Mucosa of stomach (tissue), 1 donor: Measurements from ENCODE around the gene ZNF654.

Experiments used
- H3K27me3 ChIP-seq: one replicate; pipeline ENCODE4 v1.7.0; 2013; ENCODE audit warnings: mild to moderate bottlenecking, low read length; ENCODE audit not compliant: control insufficient read depth, insufficient read depth
- H3K36me3 ChIP-seq: one replicate; pipeline ENCODE4 v1.7.0; 2013; ENCODE audit warnings: low read length; ENCODE audit not compliant: control insufficient read depth, insufficient read depth
- H3K4me1 ChIP-seq: one replicate; pipeline ENCODE4 v1.7.0; 2013; ENCODE audit warnings: mild to moderate bottlenecking, low read length; ENCODE audit not compliant: control insufficient read depth, insufficient read depth
- H3K4me3 ChIP-seq: one replicate; pipeline ENCODE4 v1.7.0; 2013; ENCODE audit warnings: low read length
- H3K9ac ChIP-seq: one replicate; pipeline ENCODE4 v1.7.0; 2013; ENCODE audit warnings: mild to moderate bottlenecking, low read length, moderate library complexity
- H3K9me3 ChIP-seq: one replicate; pipeline ENCODE4 v1.7.0; 2013; ENCODE audit warnings: mild to moderate bottlenecking, low read length, moderate library complexity; ENCODE audit not compliant: control insufficient read depth
- donor health status: Pancreatic carcinoma.

Gene ZNF654

DNA sequence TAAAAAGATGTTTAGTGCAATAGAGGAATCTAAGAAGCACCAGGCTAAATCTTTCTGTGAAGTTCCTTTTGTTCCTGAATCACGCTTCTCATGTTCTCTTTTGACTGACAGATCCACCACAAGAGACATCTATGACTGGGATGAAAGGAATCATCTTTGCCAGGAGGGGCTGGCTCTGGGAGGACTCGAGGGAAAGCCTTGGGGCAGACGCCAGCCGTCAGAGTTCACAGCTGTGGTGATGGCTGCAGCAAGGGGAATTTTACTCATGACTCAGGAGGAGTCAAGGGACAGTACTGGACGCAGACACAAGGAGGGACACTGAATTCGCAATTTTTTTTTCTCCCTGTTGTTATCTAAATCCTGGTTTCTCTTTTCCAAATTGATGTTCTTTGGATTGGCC is 129.4 kb downstream of the ZNF654 start:
- Histone ChIP-seq H3K4me1 (no peaks in the 10 kb centered on the region), H3K27me3 (no peaks in the 10 kb centered on the region), H3K4me3 (no peak overlapping the region)

DNA sequence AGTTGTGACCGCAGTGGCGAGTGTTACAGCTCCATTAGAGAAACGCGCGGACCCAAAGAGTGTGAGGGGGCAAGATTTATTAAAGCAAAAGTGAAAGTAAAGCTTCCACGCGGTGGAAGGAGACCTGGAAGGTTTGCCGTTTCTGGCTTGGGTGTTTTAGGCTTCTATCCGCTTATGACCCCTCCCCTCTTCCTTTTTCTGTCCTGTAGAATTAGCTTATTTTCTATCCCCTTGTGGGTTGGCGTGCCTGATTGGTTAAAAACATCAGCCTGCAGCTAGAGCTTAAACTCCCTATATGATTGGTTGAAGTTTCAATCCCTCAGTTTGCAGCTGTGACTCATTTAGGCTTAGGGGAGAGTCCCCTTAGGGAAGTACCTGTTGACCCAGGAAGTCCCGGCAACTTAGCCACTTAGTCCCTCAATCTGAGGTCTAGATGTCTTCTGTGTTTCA is 130.3 kb downstream of the ZNF654 start:
- Histone ChIP-seq H3K9me3 (no peaks in the 10 kb centered on the region), H3K9ac (no peak overlapping the region), H3K36me3 (no peaks in the 10 kb centered on the region), H3K4me1 (no peaks in the 10 kb centered on the region), H3K27me3 (no peaks in the 10 kb centered on the region), H3K4me3 (no peak overlapping the region)

More for the DNA sequence above, 129.4 kb downstream of the ZNF654 start:
- Histone ChIP-seq H3K9me3 (no peaks in the 10 kb centered on the region), H3K36me3 (no peaks in the 10 kb centered on the region), H3K9ac (no peak overlapping the region)

DNA sequence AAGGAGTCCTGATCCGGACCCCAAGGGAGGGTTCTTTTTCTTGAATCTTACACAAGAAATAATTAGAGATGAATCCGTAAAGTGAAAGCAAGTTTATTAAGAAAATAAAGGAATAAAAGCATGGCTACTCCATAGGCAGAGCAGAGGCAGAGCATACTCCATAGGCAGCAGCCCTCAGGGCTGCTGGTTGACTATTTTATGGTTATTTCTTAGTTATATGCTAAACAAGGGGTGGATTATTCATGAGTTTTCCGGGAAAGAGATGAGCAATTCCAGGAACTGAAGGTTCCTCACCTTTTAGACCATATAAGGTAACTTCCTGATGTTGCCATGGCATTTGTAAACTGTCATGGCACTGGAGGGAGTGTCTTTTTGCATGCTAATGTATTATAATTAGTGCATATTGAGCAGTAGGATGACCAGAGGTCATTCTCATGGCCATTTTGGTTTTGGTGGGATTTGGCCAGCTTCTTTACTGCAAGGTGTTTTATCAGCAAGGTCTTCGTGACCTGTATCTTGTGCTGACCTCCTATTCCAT is 132.9 kb downstream of the ZNF654 start:
- H3K9me3 ChIP-seq: no peaks in the 10 kb centered on the region
- H3K9ac ChIP-seq: no peak overlapping the region
- no peaks in the 10 kb centered on the region for H3K36me3 ChIP-seq
- H3K4me1 ChIP-seq: peaks cover 6% of the 10 kb centered on the region
- no peak overlapping the region for H3K4me3 ChIP-seq
- no peaks in the 10 kb centered on the region for H3K27me3 ChIP-seq

DNA sequence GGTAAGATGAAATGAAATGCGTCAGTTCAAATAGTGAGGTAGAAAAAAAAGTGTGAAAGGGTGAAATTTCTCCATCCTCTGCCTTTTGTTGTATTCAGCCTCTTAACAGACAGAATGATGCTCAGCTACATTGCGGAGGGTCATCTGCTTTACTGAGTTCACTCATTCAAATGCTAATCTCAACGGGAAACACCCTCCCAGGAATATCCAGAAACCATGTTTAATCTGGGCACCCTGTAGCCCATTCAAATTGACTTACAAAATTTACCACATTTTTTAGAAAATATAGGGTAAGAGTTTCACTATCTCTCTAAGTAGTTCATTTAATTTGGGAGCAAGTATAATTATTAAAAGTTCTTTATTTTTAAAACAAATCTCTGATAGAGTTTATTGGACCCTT is 133.6 kb downstream of the ZNF654 start:
- Histone ChIP-seq H3K36me3 (no peaks in the 10 kb centered on the region), H3K4me1 (peaks cover 6% of the 10 kb centered on the region), H3K9me3 (no peaks in the 10 kb centered on the region)

More for the DNA sequence above, 133.6 kb downstream of the ZNF654 start:
- H3K27me3 ChIP-seq: no peaks in the 10 kb centered on the region
- no peak overlapping the region for H3K4me3 ChIP-seq
- H3K9ac ChIP-seq: no peak overlapping the region
